GM21737 (cell line): ENCODE measurements around the gene ATRN.
"Not testable (repeated sequence)": the region's sequence is repeated elsewhere in the genome, so short reads cannot be mapped to it uniquely, and the experiment has no call there.

Experiments
- ATAC-seq: cut with Tn5 transposase; IDR thresholded peaks from one replicate; pipeline ENCODE4 v1.9.1; 2021; ENCODE audit warnings: mild to moderate bottlenecking, moderate library complexity; ENCODE audit not compliant: unreplicated experiment

ATRN gene

DNA sequence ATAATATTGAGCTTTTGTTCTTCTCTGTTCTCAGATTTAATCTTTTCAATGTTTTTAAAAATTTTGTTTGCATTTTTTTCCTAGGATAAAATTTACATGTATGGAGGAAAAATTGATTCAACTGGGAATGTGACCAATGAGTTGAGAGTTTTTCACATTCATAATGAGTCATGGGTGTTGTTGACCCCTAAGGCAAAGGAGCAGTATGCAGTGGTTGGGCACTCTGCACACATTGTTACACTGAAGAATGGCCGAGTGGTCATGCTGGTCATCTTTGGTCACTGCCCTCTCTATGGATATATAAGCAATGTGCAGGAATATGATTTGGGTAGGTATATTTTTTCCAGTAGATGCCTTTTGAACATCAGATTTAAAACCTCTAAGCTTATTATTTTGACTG lies 89.8 kb downstream of the ATRN start:
- ATAC-seq = no peak

GRCh38 chr20:3563133-3563532 lies 92.3 kb downstream of the ATRN start:
- ATAC-seq = no peak

- ATAC-seq = no peak
These were observed 92.8 kb downstream of the ATRN start for GRCh38 chr20:3563548-3564177.

- no peak for ATAC-seq
These were observed 95.0 kb downstream of the ATRN start for GRCh38 chr20:3565851-3566250.

GRCh38 chr20:3572151-3572550 lies 101.3 kb downstream of the ATRN start:
- ATAC-seq = no peak

DNA sequence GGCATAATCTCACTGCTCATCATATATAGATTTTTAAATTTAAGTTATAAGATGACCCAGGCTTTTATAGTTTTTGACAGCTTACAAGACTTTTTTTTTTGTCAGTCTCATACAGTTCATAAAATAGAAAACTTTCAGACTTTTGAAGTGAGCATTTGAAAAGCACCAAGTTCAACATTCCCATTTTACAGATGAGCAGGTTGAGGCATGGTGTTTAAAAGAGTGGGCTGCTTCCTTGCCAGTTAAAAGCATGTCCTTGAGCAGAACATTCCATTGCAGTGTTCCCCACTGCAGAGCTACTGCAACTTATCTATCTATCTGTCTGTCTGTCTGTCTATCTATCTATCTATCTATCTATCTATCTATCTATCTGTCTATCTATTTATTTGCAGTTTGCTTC lies 105.5 kb downstream of the ATRN start:
- no peak for ATAC-seq

- ATAC-seq = no peak
These were observed 106.5 kb downstream of the ATRN start for GRCh38 chr20:3577366-3577765.

GRCh38 chr20:3580412-3580811 lies 109.6 kb downstream of the ATRN start:
- ATAC-seq = no peak

DNA sequence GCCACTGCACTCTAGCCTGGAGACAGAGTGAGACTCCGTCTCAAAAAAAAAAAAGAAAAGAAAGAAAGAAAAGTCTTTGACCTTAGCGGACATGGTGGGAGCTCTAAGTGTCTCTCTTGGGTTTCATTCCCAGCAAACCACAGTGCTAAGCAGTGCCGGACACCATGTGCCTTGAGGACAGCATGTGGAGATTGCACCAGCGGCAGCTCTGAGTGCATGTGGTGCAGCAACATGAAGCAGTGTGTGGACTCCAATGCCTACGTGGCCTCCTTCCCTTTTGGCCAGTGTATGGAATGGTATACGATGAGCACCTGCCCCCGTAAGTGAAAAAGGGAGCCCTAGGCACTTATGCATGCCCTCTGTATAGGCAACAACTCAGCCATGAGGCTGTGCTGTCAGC lies 112.9 kb downstream of the ATRN start:
- ATAC-seq = no peak

DNA sequence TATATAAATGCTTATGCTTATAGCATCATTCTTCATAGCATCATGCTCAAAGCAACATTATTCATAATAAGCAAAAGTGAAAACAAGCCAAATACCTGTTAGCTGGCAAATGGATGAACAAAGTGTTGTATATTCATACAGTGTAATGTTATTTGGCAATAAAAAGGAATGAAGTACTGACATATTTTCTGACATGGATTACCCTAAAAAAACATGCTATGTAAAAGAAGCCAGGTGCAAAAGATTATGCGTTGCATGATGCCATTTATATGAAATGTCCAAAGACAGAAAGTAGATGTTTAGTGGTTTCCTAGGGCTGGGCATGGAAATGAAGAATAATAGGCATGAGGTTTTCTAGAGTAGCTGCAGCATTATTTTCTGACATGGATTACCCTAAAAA lies 115.3 kb downstream of the ATRN start:
- ATAC-seq = no peak

DNA sequence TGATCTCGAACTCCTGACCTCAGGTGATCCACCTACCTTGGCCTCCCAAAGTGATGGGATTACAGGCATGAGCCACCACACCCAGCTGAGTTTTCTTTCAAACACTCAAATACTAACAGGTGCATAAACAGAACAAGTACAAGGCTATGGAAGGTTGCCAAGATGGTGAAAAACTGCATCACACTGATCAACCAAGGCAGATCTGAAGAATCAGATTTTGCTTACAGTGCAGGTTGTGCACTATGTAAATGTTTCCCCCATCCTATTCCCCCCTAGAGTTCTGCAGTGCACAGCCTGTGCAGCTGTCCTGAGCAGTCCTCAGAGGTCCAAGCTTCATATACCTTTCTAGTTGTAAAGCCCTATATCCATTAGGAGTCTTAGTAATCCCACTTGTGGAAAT lies 119.3 kb downstream of the ATRN start:
- no peak for ATAC-seq

GRCh38 chr20:3592931-3593330 lies 122.1 kb downstream of the ATRN start:
- no peak for ATAC-seq

DNA sequence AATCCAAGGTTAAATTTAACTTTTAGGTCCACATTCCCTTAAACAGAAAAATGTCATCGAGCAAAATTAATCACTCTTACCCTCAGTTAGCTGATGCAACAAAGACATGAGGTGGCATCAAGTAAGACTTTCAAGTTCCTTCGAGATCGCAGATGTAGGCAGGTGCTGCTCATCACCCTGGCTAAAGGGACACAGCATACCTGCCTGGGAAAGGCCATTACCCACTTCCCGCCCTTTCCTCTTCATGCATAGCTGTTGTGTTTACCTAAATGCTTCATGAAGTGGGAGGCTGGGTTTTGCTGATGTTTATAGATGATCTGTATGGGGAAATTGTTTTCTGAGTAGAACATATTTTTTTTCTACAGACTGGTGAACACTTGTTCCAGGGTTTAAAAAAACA lies 124.7 kb downstream of the ATRN start:
- ATAC-seq = no peak

DNA sequence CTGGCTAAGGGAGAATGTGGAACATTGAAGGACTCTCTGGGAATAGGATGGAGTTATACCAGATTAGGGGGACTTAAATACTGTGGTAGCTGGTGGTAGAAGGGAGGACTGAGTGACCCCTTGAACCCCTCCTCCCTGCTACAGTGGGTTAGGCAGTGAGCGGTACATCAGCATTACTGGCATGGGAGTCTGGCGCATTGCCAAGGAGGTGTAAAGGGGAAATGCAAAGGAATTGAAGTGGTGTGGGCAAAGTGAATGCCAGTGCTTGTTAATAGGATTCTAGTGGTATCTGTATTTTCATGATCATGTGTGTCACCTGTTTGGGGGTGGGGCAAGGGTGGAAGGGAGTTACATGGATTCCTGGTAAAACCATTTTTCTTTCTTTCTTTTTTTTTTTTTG lies 132.3 kb downstream of the ATRN start:
- ATAC-seq = no peak

- ATAC-seq = not testable (repeated sequence)
These were observed 134.6 kb downstream of the ATRN start for GRCh38 chr20:3605386-3605886.

DNA sequence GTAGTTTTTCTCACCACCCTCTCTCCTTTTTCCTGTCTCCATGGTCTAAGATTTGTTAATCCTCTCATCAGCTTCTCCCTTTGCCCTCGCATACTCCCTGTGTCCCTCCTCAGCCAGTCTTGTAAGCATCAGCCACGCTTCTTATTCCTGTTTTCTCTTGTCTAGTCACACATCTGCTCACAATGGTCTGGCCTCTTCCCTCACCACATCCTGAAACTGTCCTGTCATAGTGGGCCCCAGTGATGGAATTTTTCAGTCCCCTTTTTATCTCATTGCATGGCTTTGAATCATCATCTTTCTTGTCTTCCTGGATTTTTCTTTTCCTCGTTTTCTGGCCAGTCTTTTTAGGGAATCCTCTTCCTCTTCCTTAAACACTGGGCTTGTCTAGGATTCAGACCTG lies 135.2 kb downstream of the ATRN start:
- ATAC-seq = no peak

GRCh38 chr20:3611901-3612300 lies 141.1 kb downstream of the ATRN start:
- ATAC-seq = no peak

- ATAC-seq = no peak
These were observed 142.2 kb downstream of the ATRN start for GRCh38 chr20:3612795-3613572.

DNA sequence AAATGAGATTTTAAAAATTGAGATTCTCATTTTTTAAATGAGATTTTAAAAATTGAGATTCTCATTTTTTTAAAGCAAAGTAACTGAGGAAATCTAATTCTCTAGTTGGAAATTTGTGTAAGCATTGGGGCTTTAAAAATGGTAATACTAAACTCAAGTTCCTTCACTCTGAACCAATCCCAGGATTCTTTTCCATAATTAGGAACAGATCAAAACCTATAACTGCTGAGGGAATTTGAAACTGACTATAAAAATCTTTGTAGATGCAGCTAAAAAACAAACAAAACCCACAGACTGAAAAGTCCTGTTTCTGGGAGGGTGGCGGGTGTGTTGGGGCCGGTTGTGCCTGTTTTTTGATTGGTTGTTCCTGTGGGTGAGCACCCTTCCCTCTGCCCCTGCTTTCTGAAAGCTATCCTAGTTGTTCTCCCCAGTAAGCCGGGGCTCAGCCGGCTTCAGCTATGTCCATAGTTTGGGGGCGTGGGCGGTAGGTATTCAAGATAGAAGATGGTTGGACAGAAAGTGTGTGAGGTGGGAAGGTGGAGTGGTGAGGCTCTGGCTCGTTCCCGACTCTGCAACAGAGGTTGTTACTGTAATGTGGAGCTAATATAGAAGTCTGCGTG lies 143.1 kb downstream of the ATRN start:
- no peak for ATAC-seq

DNA sequence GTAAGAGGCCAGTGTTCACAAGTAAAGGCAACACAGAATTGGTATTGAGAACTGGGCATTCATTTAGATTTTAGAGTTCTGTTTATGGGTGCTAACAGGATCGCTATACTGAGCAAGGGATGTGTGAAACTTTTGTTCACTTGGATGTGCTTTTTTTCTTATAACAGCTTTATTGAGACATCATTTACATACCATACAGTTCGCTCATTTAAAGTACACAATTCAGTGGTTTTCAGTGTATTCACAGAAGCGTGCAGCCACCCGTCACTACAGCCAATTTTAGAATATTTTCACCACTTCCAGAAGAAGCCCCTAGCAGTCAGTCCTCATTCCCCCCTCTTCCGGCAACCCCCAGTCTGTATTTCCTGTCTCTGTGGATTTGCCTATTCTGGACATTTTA lies 143.6 kb downstream of the ATRN start:
- ATAC-seq = no peak

GRCh38 chr20:3615171-3615840 lies 144.5 kb downstream of the ATRN start:
- ATAC-seq = not testable (repeated sequence)

- no peak for ATAC-seq
These were observed 145.4 kb downstream of the ATRN start for GRCh38 chr20:3616250-3616649.
